Measurements from ENCODE around the gene CNN3.

Gene CNN3

DNA sequence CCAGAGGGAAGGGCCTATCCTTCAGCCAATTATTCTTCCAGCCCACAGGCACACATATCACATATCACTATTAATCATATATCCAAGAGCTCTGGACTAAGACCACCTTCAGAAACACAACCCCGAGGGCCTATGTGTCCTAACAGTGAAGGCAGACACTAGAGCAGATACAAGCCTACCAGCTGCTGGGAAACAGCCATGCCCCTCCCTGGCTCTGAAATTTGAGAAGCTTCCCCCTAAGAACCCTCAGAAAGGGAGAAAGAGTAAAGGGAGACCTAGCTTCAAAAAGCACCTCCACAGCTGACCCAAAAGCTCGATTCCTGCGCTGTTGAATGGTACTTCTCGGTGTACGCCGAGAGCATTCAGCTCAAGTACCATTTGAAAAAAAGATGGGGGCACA is 17.4 kb downstream of the CNN3 start:
- H3K4me3 ChIP-seq (ENCODE audit: low read depth, low read length), result no peak overlapping the region
- no peak for DNase-seq (ENCODE audit: low read depth)

DNA sequence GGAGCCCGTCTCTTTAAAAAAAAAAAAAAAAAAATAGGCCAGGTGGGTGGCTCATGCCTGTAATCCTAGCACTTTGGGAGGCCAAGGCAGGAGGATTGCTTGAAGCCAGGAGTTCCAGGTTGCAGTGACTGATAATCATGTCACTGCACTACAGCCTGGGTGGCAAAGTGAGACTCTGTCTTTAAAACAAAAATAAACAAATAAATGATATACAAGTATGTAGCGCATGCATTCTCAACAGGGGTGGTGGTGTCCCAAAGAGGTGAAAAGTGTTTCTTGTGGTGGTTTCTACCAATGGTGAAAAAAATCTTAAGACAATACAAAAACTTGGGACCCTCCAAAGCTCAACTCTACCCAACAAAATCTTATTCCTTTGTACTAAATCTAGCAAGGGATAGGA is 17.9 kb downstream of the CNN3 start:
- H3K4me3 ChIP-seq (ENCODE audit: low read depth, low read length), result no peak overlapping the region
- TF ChIP-seq, protein P1, sequence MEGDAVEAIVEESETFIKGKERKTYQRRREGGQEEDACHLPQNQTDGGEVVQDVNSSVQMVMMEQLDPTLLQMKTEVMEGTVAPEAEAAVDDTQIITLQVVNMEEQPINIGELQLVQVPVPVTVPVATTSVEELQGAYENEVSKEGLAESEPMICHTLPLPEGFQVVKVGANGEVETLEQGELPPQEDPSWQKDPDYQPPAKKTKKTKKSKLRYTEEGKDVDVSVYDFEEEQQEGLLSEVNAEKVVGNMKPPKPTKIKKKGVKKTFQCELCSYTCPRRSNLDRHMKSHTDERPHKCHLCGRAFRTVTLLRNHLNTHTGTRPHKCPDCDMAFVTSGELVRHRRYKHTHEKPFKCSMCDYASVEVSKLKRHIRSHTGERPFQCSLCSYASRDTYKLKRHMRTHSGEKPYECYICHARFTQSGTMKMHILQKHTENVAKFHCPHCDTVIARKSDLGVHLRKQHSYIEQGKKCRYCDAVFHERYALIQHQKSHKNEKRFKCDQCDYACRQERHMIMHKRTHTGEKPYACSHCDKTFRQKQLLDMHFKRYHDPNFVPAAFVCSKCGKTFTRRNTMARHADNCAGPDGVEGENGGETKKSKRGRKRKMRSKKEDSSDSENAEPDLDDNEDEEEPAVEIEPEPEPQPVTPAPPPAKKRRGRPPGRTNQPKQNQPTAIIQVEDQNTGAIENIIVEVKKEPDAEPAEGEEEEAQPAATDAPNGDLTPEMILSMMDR (IDR thresholded peaks at IDR 0.05; ENCODE audit: low read depth, low read length, missing control alignments), result no peak
- DNase-seq (ENCODE audit: low read depth), result no peak

More for the DNA sequence above, 17.4 kb downstream of the CNN3 start:
- TF ChIP-seq, protein P1 (IDR thresholded peaks at IDR 0.05; ENCODE audit: low read depth, low read length, missing control alignments), result no peak

DNA sequence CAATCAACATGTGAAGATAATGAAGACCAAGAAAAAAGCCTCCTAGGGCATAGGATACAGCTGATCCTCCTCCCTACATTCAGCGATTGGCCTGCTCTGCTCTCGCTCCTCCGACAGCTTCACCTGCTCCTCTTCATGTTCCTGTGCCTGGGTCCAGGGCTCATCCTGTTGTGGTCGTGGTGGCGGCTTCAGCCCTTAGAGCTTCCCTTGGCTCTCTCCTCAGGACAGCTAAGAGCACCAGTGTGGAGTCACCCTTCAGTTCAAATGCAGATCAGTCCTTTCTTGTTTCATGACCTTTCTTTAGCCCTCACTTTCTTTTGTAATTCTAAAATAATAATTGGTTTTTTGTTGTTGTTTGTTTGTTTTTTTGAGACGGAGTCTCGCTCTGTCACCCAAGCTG is 18.7 kb downstream of the CNN3 start:
- H3K4me3 ChIP-seq (ENCODE audit: low read depth, low read length), result no peak overlapping the region
- TF ChIP-seq, protein P1 (IDR thresholded peaks at IDR 0.05; ENCODE audit: low read depth, low read length, missing control alignments), result no peak

DNA sequence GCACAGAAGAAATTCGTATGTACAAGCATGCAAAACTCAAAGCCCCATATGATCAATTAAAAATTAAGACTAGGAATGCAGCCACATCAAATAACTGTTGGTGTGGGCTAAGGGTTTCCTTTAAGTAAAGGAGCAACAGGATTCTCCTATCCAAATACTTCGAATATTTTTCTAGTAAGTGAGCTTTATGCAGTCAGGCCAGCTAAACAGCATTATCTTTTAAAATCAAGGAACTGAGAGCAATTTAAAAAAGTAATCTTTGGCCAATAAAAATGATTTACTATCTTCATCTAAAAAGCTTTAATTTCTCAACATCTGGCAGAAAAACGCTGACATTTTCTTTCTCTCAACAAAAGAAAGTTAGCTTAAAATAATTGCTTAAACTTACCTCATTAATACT is 19.8 kb downstream of the CNN3 start:
- DNase-seq (ENCODE audit: low read depth), result no peak
- TF ChIP-seq, protein P1 (IDR thresholded peaks at IDR 0.05; ENCODE audit: low read depth, low read length, missing control alignments), result no peak
- H3K4me3 ChIP-seq (ENCODE audit: low read depth, low read length), result no peak overlapping the region

More for the DNA sequence above, 18.7 kb downstream of the CNN3 start:
- DNase-seq (ENCODE audit: low read depth), result no peak

DNA sequence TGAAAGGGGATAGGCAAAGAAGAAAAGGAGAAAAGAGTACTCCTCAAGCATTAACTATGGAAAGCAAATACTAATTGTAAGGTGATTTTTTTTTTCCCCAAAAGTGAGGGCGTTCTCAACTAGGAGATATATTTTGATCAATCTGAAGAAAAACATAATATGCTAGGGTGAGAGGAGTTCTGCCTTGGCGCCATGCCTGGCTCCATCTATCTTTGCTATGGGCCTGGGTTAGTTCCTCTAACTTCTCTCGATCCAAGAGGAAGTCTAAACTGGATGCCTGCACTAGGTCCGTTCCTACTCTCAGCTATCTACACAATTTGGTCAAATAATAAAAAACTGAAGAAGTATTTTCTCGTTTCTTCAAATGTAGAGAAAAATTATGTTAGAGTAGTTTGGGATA is 20.5 kb downstream of the CNN3 start:
- no peak for DNase-seq (ENCODE audit: low read depth)
- TF ChIP-seq, protein P1 (IDR thresholded peaks at IDR 0.05; ENCODE audit: low read depth, low read length, missing control alignments), result no peak
- H3K4me3 ChIP-seq (ENCODE audit: low read depth, low read length), result no peak overlapping the region

DNA sequence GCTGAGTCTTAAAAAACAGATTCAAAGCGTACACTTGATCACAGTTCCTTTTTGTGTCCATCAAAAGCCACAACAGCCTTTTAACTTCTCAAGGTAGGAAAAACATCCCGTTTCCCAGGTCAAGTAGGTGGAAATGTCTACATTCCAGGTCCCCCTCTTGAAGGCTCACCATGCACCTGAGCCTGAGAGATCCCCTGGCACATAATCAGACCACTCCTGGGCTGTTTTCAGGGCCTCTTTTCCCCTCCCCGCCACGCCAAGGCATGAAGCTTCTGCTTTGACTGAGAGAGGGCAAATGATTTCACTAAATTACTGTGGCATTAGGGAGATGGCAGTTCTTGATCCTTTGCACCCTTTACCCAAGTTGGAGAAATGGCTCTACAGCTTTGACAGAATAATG is 21.7 kb downstream of the CNN3 start:
- H3K4me3 ChIP-seq (ENCODE audit: low read depth, low read length), result no peak overlapping the region
- TF ChIP-seq, protein P1 (IDR thresholded peaks at IDR 0.05; ENCODE audit: low read depth, low read length, missing control alignments), result no peak
- DNase-seq (ENCODE audit: low read depth), result no peak

DNA sequence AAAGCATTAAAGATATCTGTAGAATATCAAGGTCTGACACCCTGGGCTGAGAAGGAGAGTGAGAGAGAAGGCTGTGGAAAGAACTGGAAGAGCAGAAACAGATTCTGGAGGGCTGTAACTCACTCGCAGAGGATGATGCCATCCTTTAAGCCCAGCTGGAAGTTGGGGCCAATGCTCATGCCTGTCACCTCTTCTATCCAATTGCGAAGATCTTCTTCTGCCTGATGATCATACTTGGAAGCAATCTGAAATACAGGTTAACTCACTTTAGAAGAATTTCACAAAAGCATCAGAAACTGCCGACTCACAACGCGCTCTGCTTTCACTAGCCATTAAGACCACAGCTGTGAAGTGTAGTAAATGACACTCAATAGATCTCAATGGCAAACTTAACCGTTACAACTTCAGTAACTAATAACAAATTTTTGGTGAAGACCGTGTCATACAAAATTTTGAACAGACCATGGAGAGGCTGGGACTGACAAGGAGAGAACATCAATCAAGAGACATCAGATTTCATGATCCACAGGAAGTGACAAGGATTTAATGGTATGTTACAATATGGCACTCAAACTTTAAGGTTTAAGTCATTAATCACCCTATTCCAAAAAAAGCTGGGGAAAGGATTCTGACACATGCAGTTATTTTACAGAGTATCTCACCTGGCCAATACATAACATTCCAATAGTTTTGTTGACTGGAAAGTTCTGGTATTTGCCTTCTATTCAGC is 23.5 kb downstream of the CNN3 start:
- H3K4me3 ChIP-seq (ENCODE audit: low read depth, low read length), result no peak overlapping the region
- TF ChIP-seq, protein P1 (IDR thresholded peaks at IDR 0.05; ENCODE audit: low read depth, low read length, missing control alignments), result no peak
- DNase-seq (ENCODE audit: low read depth), result no peak
